Measurements from ENCODE around the gene PSMG3.

The PSMG3 gene

DNA sequence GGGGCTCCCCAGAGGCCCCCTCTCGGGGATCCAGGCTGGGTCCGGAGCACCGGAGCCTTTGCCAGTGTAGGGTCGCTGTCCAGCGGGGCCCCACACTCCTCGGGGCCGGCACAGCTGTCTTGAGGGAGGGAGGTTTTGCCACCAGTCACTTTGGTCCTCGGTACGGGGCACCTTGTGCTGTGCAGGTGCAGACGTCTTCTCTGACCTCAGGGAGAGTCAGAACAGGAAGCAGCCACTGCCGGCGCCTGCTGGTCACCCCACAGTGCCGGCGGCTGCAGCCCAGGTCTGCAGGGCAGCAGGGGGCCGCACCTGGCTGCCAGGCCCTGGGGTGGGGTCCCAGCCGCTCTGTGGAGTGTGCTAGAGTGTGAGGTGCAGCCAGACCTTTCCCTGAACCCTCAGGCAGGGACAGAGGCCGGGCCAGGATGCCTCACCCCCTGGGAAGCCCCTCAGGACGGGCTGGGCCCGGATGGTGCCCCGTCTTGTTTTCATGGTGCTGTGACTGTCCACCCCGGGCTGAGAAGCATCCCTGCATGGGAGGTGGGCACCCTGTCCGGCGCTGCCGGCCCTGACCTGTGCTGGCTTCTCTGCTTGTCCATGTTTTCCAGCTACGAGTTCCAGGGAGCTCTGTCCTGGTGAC, 31.2 kb downstream of the PSMG3 start:
- peak overlapping the region; percentile 62 for H3K4me3 ChIP-seq (ENCODE audit: low read depth, low read length)
- TF ChIP-seq, protein P1, sequence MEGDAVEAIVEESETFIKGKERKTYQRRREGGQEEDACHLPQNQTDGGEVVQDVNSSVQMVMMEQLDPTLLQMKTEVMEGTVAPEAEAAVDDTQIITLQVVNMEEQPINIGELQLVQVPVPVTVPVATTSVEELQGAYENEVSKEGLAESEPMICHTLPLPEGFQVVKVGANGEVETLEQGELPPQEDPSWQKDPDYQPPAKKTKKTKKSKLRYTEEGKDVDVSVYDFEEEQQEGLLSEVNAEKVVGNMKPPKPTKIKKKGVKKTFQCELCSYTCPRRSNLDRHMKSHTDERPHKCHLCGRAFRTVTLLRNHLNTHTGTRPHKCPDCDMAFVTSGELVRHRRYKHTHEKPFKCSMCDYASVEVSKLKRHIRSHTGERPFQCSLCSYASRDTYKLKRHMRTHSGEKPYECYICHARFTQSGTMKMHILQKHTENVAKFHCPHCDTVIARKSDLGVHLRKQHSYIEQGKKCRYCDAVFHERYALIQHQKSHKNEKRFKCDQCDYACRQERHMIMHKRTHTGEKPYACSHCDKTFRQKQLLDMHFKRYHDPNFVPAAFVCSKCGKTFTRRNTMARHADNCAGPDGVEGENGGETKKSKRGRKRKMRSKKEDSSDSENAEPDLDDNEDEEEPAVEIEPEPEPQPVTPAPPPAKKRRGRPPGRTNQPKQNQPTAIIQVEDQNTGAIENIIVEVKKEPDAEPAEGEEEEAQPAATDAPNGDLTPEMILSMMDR (IDR thresholded peaks at IDR 0.05; ENCODE audit: low read depth, low read length) = no peak

DNA sequence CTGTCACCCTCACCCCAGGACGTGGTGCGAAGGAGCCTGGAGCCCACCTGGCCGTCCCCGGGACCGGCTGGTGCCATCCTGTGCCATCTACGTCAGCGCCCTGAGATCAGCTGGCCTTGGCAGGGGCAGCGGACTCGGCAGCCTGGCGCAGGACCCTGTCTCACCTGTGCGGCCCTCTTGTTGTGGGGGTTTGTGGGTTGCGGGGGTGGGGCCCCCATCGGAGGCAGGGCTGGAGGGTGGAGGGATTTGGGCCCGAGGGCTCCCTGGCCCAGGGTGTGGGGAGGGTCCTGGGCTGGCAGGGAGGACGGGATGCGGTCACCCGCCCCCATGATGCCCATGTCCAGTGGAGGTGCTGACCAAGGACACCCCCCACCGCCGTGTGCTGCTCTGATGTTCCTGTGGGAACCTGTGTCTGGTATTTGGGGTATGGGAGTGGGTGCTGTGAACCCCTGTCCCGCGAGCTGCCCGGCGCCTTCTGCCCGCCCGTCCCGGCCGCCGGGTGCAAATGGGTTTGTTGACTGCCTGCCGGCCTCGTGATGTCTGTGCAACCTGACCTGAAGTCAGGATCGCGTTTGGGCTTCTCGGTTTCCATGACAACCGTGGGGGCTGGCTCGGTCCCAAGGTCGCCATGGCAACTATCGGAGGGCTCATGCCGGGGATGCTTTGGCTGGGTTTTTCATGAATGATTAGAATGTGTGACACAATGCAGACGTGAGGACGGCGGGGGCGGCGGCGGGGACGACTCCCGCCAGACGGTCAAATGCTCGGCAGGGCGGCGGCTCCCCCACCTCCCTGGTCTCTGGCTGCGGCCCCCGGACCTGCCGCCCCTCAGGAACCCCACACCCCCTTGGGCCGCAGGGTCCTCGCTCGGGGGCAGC, 32.1 kb downstream of the PSMG3 start:
- peak overlapping the region; percentile 62 for H3K4me3 ChIP-seq (ENCODE audit: low read depth, low read length)
- TF ChIP-seq, protein P1 (IDR thresholded peaks at IDR 0.05; ENCODE audit: low read depth, low read length) = no peak

DNA sequence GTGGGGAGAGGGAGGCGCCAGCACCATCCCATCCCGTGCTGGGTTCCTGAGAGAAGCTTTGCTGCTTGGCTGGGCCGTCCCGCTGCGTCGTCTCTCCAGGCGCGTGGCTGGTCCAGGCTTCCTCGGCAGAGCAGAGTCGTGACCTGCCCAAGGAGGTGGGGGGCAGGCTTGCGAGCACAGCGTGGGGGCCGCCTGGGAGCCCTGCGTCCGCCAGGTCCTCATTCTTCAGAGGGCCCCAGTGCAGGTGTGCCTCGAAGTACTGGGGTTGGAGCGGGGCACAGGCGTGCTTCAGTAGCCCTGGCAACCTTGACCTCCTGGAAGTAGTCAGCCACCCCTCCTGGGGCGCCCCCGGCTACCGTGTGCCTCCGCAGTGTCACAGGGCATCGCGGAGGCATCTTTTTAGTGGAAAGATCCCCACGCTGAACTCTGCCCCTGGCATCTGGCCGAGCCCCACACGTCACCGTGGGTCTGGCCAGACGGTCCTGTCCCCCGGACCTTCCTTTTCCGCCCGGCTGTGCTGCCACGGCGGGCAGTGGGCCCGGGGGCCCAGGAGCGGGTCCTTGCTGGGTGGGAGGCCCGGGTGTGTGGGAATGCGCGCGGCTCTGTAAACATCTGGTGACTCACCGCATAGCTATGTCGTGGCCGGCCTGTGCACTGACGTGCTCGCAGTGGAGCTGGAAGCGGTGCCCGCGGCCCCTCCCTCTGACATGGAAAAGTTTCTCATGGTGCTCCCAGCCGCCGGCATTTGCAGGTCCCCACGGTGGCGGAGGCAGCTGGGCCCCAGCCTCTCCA, 32.9 kb downstream of the PSMG3 start:
- H3K4me3 ChIP-seq (ENCODE audit: low read depth, low read length) = peak overlapping the region; percentile 62
- TF ChIP-seq, protein P1 (IDR thresholded peaks at IDR 0.05; ENCODE audit: low read depth, low read length) = no peak

DNA sequence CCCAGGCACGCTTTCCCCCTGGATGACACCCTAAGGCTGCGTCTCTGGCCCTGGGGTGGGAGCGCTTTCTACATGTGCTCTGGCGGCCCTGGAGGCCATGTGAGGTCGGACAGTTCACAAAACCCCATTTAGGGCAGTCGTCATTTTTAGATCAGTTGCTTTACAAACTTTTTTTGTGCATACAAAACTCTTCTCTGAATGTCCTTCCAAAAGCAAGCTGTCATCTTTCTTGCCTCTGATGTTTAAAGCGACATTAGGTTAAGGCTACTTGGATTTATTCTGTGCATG, 33.4 kb downstream of the PSMG3 start:
- TF ChIP-seq, protein P1 (IDR thresholded peaks at IDR 0.05; ENCODE audit: low read depth, low read length) = no peak
- H3K4me3 ChIP-seq (ENCODE audit: low read depth, low read length) = no peak overlapping the region

DNA sequence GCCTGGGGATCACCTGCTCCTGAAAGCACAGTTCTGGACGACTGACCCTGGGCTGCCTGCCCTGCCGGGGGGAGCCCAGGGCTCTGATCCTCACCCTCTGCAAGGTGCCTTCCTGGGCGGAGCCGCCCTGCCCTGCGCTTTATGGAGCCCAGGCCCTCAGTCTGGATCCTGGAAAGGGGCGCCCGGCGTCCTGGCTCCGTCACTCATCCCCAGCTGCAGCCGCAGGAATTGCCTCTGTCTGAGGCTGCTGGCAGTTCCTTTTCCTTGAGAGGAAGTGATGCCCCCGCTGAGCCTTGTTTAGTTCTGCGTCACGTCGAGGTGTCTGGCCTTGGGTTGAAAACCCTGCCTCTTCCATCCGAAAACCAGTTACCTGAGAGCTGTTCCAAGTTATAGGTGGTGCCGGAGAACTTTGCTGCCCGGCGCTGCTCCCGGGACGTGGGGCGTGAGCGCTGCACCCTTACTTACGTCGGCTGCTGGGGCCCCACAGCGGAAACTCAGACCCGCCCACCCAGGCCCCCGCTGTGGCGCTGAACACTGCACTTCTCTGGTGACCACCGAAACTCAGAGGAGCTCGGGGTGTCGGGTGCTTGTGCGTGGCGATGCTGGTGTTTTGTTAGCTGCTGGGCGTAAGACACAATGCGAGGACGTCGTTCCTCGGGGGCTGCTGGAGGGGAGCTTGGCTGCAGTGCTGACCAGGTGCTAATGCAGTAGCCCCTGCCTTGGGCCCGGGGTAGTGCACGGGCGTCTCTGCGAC, 34.0 kb downstream of the PSMG3 start:
- no peak overlapping the region for H3K4me3 ChIP-seq (ENCODE audit: low read depth, low read length)
- TF ChIP-seq, protein P1 (IDR thresholded peaks at IDR 0.05; ENCODE audit: low read depth, low read length) = no peak

DNA sequence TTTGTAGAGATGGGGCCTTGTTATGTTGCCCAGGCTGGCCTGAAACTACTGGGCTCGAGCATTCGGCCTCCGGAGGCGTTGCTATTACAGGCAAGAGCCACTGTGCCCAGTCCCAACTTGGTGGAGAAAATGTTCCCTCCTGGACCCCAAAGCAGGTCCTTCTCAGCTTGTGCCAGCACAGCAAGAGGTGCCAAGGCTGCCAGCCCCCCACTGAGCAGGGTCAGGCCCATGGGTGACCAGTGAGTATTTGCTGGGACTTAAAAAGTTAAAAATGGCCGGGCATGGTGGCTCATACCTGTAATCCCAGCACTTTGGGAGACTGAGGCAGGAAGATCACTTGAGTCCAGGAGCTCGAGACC, 34.8 kb downstream of the PSMG3 start:
- TF ChIP-seq, protein P1 (IDR thresholded peaks at IDR 0.05; ENCODE audit: low read depth, low read length) = no peak
- no peak overlapping the region for H3K4me3 ChIP-seq (ENCODE audit: low read depth, low read length)

Measured in WI38 (cell line).